Measurements from ENCODE around the gene ZNF587B. TPM values are rescaled to one million over a fixed set of nuclear protein-coding genes. Genes with fewer than 3 reads are reported as not detected.
A peak's percentile ranks its signal among the peaks of the same experiment; 100 is the strongest.
"Not testable (repeated sequence)": the region's sequence is repeated elsewhere in the genome, so short reads cannot be mapped to it uniquely, and the experiment has no call there.

Gene ZNF587B
- total and polyA plus RNA-seq, 9 of the 15 experiments (the other 6 are each of a cell fraction or from before 2014, with no cell fraction given): 7.4 to 37.5 (median 20.8) TPM

DNA sequence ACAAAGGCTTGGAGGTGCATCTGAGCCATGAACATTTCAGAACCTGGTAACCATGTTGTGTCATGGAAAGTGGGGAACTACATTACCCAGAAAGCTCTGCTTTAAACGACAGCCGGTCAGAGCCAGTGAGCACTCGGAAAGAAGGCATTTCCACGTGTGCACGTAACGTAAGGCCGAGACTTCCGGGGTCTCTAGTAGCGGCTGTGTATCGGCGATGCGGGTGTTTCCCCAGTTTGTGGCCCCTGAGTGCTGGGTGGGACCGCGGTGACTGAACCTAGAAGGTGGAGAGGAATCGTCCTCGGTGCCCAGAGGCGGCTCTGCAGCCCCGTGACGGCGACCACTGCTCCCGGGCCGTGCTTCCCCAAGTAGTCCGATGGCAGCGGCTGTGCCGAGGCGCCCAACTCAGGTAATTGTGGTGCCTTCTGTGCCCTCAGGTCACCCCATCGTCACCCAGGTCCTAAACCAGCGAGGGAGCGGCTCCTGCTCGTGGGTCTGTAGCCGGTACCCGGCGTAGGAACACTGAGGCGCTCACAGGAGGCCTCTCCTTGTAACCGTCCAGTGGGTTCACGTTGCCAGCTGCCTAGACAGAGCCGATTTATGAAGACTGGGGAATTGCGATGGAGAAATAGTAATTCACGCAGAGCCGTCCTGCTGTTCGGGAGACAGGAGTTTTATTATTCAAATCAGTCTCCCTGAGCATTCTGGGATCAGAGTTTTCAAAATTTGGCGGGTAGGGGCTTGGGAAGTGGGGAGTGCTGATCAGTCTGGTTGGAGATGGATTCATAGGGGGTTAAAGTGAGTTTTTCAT lies 19.8 kb downstream of the ZNF587B start, which contains the start of gene ZNF587 (continued):
- TF ChIP-seq, protein P1, sequence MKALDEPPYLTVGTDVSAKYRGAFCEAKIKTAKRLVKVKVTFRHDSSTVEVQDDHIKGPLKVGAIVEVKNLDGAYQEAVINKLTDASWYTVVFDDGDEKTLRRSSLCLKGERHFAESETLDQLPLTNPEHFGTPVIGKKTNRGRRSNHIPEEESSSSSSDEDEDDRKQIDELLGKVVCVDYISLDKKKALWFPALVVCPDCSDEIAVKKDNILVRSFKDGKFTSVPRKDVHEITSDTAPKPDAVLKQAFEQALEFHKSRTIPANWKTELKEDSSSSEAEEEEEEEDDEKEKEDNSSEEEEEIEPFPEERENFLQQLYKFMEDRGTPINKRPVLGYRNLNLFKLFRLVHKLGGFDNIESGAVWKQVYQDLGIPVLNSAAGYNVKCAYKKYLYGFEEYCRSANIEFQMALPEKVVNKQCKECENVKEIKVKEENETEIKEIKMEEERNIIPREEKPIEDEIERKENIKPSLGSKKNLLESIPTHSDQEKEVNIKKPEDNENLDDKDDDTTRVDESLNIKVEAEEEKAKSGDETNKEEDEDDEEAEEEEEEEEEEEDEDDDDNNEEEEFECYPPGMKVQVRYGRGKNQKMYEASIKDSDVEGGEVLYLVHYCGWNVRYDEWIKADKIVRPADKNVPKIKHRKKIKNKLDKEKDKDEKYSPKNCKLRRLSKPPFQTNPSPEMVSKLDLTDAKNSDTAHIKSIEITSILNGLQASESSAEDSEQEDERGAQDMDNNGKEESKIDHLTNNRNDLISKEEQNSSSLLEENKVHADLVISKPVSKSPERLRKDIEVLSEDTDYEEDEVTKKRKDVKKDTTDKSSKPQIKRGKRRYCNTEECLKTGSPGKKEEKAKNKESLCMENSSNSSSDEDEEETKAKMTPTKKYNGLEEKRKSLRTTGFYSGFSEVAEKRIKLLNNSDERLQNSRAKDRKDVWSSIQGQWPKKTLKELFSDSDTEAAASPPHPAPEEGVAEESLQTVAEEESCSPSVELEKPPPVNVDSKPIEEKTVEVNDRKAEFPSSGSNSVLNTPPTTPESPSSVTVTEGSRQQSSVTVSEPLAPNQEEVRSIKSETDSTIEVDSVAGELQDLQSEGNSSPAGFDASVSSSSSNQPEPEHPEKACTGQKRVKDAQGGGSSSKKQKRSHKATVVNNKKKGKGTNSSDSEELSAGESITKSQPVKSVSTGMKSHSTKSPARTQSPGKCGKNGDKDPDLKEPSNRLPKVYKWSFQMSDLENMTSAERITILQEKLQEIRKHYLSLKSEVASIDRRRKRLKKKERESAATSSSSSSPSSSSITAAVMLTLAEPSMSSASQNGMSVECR (CRISPR knock-in tag; IDR thresholded peaks at IDR 0.05): peak; percentile 94
- TF ChIP-seq MBD2 (IDR thresholded peaks at IDR 0.05; ENCODE audit: borderline replicate concordance, low read depth) (peak; percentile 88), SIX5 (IDR thresholded peaks at IDR 0.05; ENCODE audit: borderline replicate concordance in 1 of 2, insufficient read depth in 1 of 2, low read depth in 1 of 2, low read length in 2 of 2) (peak; percentile 66 to 69), HDAC1 (IDR thresholded peaks at IDR 0.05) (peak in 1 of 2 experiments; percentile 72; a peak in 2 of 4 replicates), USF2 (CRISPR knock-in tag; IDR thresholded peaks at IDR 0.05) (0 out of 2 replicates have a peak, but pooled peaks have one; percentile 30), L3MBTL2 (IDR thresholded peaks at IDR 0.05) (peak; percentile 64), FOSL1 (tag; conservative IDR thresholded peaks at IDR 0.05) (0 out of 2 replicates have a peak, but pooled peaks have one; percentile 10), OTX1 (CRISPR knock-in tag; IDR thresholded peaks at IDR 0.05) (0 out of 2 replicates have a peak, but pooled peaks have one; percentile 45), EP400 (IDR thresholded peaks at IDR 0.05) (peak; percentile 88), MXD1 (CRISPR knock-in tag; IDR thresholded peaks at IDR 0.05; ENCODE audit: borderline replicate concordance, poor library complexity, severe bottlenecking) (peak; percentile 27), ELF1 (tag; IDR thresholded peaks at IDR 0.05) (peak; percentile 86), BHLHE40 (IDR thresholded peaks at IDR 0.05; ENCODE audit: low read length) (0 out of 2 replicates have a peak, but pooled peaks have one; percentile 31), MAZ (CRISPR knock-in tag; conservative IDR thresholded peaks at IDR 0.05 in 1 of 2, IDR thresholded peaks at IDR 0.05 in 1 of 2) (peak; percentile 34 to 49; a peak in 1 of 4 replicates), NKRF (IDR thresholded peaks at IDR 0.05; ENCODE audit: borderline replicate concordance) (peak; percentile 82), ATF1 (tag; IDR thresholded peaks at IDR 0.05) (peak; percentile 92)
- TF ChIP-seq ATF1 (CRISPR knock-in tag; IDR thresholded peaks at IDR 0.05): not testable (repeated sequence)
